GM12878 (cell line): ENCODE measurements around the gene SIGLEC10. TPM values are rescaled to one million over a fixed set of nuclear protein-coding genes. Genes with fewer than 3 reads are reported as not detected.

ENCODE experiments used
- BACH1 ChIP-seq: fragments of 450-650 bp; IDR thresholded peaks from 2 replicates; pipeline ENCODE4 v1.6.1; 2017; ENCODE audit warnings: mild to moderate bottlenecking, borderline replicate concordance
- CHD2 ChIP-seq: IDR thresholded peaks from 2 replicates; pipeline ENCODE4 v1.6.1; 2011; ENCODE audit warnings: low read depth, low read length, improper control_type of control experiment, borderline replicate concordance
- HCFC1 ChIP-seq: fragments of 150-350 bp; IDR thresholded peaks from 2 replicates; pipeline ENCODE4 v1.6.1; 2014; ENCODE audit warnings: low read length
- IRF4 ChIP-seq: IDR thresholded peaks from 2 replicates; pipeline ENCODE4 v1.6.1; 2011; ENCODE audit warnings: low read depth, low read length
- PAX5 ChIP-seq: IDR thresholded peaks from 2 replicates; pipeline ENCODE4 v1.6.1; 2011; ENCODE audit warnings: low read depth, low read length, borderline replicate concordance
- PML ChIP-seq: IDR thresholded peaks from 2 replicates; pipeline ENCODE4 v1.6.1; 2012; ENCODE audit warnings: low read length, inconsistent platforms
- POU2F2 ChIP-seq: IDR thresholded peaks from 3 replicates; pipeline ENCODE4 v1.6.1; 2011; ENCODE audit warnings: low read depth, mild to moderate bottlenecking, low read length, borderline replicate concordance
- RAD21 ChIP-seq: IDR thresholded peaks from 2 replicates; pipeline ENCODE4 v1.6.1; 2011; ENCODE audit warnings: mild to moderate bottlenecking, low read depth, low read length, moderate library complexity; ENCODE audit not compliant: insufficient read depth
- RUNX3 ChIP-seq: IDR thresholded peaks from 2 replicates; pipeline ENCODE4 v1.6.1; 2012; ENCODE audit warnings: low read length, inconsistent platforms
- SMARCA5 ChIP-seq: fragments of 450-650 bp; IDR thresholded peaks from 2 replicates; pipeline ENCODE4 v1.6.1; 2017; ENCODE audit warnings: mild to moderate bottlenecking
- SMC3 ChIP-seq: IDR thresholded peaks from 2 replicates; pipeline ENCODE4 v1.6.1; 2011; ENCODE audit warnings: low read length, improper control_type of control experiment, borderline replicate concordance
- SRF ChIP-seq, 2 experiments: IDR thresholded peaks; 2 replicates each; pipeline ENCODE4 v1.6.1; 2011; ENCODE audit warnings: low read depth in 2 of 2, low read length in 2 of 2, mild to moderate bottlenecking in 1 of 2, moderate library complexity in 1 of 2
- TARDBP ChIP-seq: IDR thresholded peaks from 2 replicates; pipeline ENCODE4 v1.6.1; 2016; ENCODE audit warnings: borderline replicate concordance
- TBL1XR1 ChIP-seq: IDR thresholded peaks from 2 replicates; pipeline ENCODE4 v1.6.1; 2012; ENCODE audit warnings: low read depth, low read length, improper control_type of control experiment
- YBX1 ChIP-seq: fragments of 450-650 bp; IDR thresholded peaks from 2 replicates; pipeline ENCODE4 v1.6.1; 2016; ENCODE audit warnings: antibody characterized with exemption
- ZNF384 ChIP-seq: IDR thresholded peaks from 2 replicates; pipeline ENCODE4 v1.6.1; 2012; ENCODE audit warnings: low read depth, mild to moderate bottlenecking, low read length, improper control_type of control experiment, borderline replicate concordance
- ZSCAN29 ChIP-seq: fragments of 450-650 bp; IDR thresholded peaks from 2 replicates; pipeline ENCODE4 v1.6.1; 2017; ENCODE audit warnings: mild to moderate bottlenecking, moderate library complexity
- polyA plus RNA-seq, 11 experiments: library from polyadenylated mRNA; depleted of rRNA in 4 of 11; unstranded in 6 of 11; stranded (reverse) in 5 of 11; fragments of >200 nt; fragmentation: Nextera tagmentation in 4 of 11; fragmentation: Illumina TruSeq in 1 of 11; extraction: Ambion mirVana in 4 of 11; extraction: Trizol in 1 of 11; gene quantifications; 1 replicate in 1 of 11; 2 replicates in 10 of 11; pipeline versions ENCODE4 v1.2.1 to v1.2.3, GENCODE V29; 2011 to 2016; ENCODE audit warnings: inconsistent platforms in 2 of 11, missing spikeins in 2 of 11, low read depth in 1 of 11
- total RNA-seq, 4 experiments: library from RNA; depleted of rRNA in 3 of 4; stranded (reverse); fragments of >200 nt in 3 of 4; fragmentation: Illumina TruSeq in 1 of 4; extraction: Trizol in 1 of 4; gene quantifications; 2 replicates each; pipeline versions ENCODE4 v1.2.1 to v1.2.3, GENCODE V29; 2013 to 2021
- TF ChIP-seq, protein P1 (sequence below): IDR thresholded peaks from 2 replicates; pipeline ENCODE4 v1.6.1; 2012; ENCODE audit warnings: mild to moderate bottlenecking, low read depth, low read length
- TF ChIP-seq, protein P2 (sequence below): IDR thresholded peaks from 2 replicates; pipeline ENCODE4 v1.6.1; 2012; ENCODE audit warnings: low read depth, low read length, improper control_type of control experiment

The SIGLEC10 gene
- total and polyA plus RNA-seq, 10 of the 15 experiments (the other 5 are each of a cell fraction or from before 2014, with no cell fraction given) = 2.3 to 16.8 (median 7.8) TPM

DNA sequence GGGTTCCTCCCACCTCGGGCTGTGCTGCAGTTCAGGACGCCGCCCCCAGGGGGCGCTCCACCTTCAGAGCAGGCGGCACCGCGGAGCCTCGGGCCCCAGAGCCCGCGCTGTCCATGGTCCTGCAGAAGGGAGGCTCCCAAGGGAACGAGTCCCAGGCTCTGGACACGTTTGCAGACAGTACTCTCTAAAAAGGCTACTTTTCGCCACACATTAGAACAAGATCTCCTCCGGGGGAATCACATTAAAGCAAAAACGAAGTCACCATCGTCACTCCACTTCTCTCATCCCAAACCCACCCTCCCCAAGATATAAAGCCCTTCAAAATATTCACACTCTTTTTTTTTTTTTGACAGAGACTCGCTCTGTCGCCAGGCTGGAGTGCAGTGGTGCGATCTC is 4.6 kb upstream of the SIGLEC10 start (continued):
- TF ChIP-seq, protein P1, sequence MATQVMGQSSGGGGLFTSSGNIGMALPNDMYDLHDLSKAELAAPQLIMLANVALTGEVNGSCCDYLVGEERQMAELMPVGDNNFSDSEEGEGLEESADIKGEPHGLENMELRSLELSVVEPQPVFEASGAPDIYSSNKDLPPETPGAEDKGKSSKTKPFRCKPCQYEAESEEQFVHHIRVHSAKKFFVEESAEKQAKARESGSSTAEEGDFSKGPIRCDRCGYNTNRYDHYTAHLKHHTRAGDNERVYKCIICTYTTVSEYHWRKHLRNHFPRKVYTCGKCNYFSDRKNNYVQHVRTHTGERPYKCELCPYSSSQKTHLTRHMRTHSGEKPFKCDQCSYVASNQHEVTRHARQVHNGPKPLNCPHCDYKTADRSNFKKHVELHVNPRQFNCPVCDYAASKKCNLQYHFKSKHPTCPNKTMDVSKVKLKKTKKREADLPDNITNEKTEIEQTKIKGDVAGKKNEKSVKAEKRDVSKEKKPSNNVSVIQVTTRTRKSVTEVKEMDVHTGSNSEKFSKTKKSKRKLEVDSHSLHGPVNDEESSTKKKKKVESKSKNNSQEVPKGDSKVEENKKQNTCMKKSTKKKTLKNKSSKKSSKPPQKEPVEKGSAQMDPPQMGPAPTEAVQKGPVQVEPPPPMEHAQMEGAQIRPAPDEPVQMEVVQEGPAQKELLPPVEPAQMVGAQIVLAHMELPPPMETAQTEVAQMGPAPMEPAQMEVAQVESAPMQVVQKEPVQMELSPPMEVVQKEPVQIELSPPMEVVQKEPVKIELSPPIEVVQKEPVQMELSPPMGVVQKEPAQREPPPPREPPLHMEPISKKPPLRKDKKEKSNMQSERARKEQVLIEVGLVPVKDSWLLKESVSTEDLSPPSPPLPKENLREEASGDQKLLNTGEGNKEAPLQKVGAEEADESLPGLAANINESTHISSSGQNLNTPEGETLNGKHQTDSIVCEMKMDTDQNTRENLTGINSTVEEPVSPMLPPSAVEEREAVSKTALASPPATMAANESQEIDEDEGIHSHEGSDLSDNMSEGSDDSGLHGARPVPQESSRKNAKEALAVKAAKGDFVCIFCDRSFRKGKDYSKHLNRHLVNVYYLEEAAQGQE = peak; percentile 100
- 0 out of 2 replicates have a peak, but pooled peaks have one; percentile 10 for TF ChIP-seq ZNF384
- peak; percentile 86 for TF ChIP-seq SMC3
- TF ChIP-seq PML = no peak
- TF ChIP-seq HCFC1 = 0 out of 2 replicates have a peak, but pooled peaks have one; percentile 27
- no peak; the same call in 1 of the 2 replicates for TF ChIP-seq TBL1XR1
- 0 out of 2 replicates have a peak, but pooled peaks have one; percentile 43 for TF ChIP-seq CHD2
- peak; percentile 36; the same call in 1 of the 2 replicates for TF ChIP-seq RUNX3
- TF ChIP-seq SRF (IDR thresholded peaks at IDR 0.05; ENCODE audit: low read depth in 2 of 2, low read length in 2 of 2) = 0 out of 4 replicates have a peak, but pooled peaks of 1 of the 2 experiments have one; percentile 46
- TF ChIP-seq SMARCA5 = 0 out of 2 replicates have a peak, but pooled peaks have one; percentile 31
- no peak for TF ChIP-seq BACH1
- TF ChIP-seq, protein P2, sequence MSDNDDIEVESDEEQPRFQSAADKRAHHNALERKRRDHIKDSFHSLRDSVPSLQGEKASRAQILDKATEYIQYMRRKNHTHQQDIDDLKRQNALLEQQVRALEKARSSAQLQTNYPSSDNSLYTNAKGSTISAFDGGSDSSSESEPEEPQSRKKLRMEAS = 0 out of 2 replicates have a peak, but pooled peaks have one; percentile 24
- no peak for TF ChIP-seq TARDBP
- peak; percentile 89 for TF ChIP-seq RAD21
- no peak for TF ChIP-seq ZSCAN29
- TF ChIP-seq POU2F2 = peak; percentile 49; the same call in 1 of the 3 replicates
- TF ChIP-seq PAX5 = peak; percentile 65; the same call in 1 of the 2 replicates
- TF ChIP-seq IRF4 = 0 out of 2 replicates have a peak, but pooled peaks have one; percentile 41
- no peak for TF ChIP-seq YBX1
